H9 (cell line): ENCODE results near the gene MSANTD1. TPM values are rescaled to one million over a fixed set of nuclear protein-coding genes. Genes with fewer than 3 reads are reported as not detected.

ENCODE experiments used
- DNase-seq: peaks from one replicate; pipeline ENCODE4 v3.0.0-alpha.2; 2017
- H2AFZ ChIP-seq: one replicate; pipeline ENCODE4 v1.6.1; 2013; ENCODE audit warnings: mild to moderate bottlenecking, low read length, control low read depth, moderate library complexity
- H2AK5ac ChIP-seq: 2 replicates; pipeline ENCODE4 v1.6.1; 2013; ENCODE audit warnings: low read length, control low read depth, mixed read lengths; ENCODE audit not compliant: insufficient read length
- H2BK120ac ChIP-seq: one replicate; pipeline ENCODE4 v1.6.1; 2013; ENCODE audit warnings: low read depth, mild to moderate bottlenecking, low read length, control low read depth, inconsistent platforms; ENCODE audit not compliant: poor library complexity, severe bottlenecking
- H2BK12ac ChIP-seq: 2 replicates; pipeline ENCODE4 v1.6.1; 2013; ENCODE audit warnings: low read length, control low read depth, mixed read lengths, low read depth; ENCODE audit not compliant: insufficient read length
- H2BK15ac ChIP-seq: 2 replicates; pipeline ENCODE4 v1.6.1; 2013; ENCODE audit warnings: low read depth, low read length, control low read depth
- H2BK20ac ChIP-seq: one replicate; pipeline ENCODE4 v1.6.1; 2013; ENCODE audit warnings: low read depth, mild to moderate bottlenecking, low read length, control low read depth, inconsistent platforms; ENCODE audit not compliant: poor library complexity, severe bottlenecking
- H2BK5ac ChIP-seq: 2 replicates; pipeline ENCODE4 v1.6.1; 2013; ENCODE audit warnings: low read length, control low read depth, mixed read lengths; ENCODE audit not compliant: insufficient read length
- H3K14ac ChIP-seq: 2 replicates; pipeline ENCODE4 v1.6.1; 2013; ENCODE audit warnings: low read length, control low read depth; ENCODE audit not compliant: insufficient read depth
- H3K18ac ChIP-seq: 2 replicates; pipeline ENCODE4 v1.6.1; 2013; ENCODE audit warnings: low read depth, mild to moderate bottlenecking, mixed read lengths, low read length, control low read depth; ENCODE audit not compliant: insufficient read length
- H3K23ac ChIP-seq: 2 replicates; pipeline ENCODE4 v1.6.1; 2013; ENCODE audit warnings: low read length, control low read depth, mixed read lengths, low read depth; ENCODE audit not compliant: insufficient read length
- H3K23me2 ChIP-seq: 2 replicates; pipeline ENCODE4 v1.6.1; 2013; ENCODE audit warnings: low read depth, mild to moderate bottlenecking, mixed read lengths, low read length, control low read depth; ENCODE audit not compliant: insufficient read length, poor library complexity, severe bottlenecking
- H3K27ac ChIP-seq: 2 replicates; pipeline ENCODE4 v1.5.1; 2013; ENCODE audit warnings: low read length, control low read depth, mixed read lengths, low read depth; ENCODE audit not compliant: insufficient read length
- H3K27me3 ChIP-seq: 2 replicates; pipeline ENCODE4 v1.6.1; 2013; ENCODE audit warnings: low read length, control low read depth, inconsistent platforms; ENCODE audit not compliant: insufficient read depth
- H3K4ac ChIP-seq: 2 replicates; pipeline ENCODE4 v1.6.1; 2013; ENCODE audit warnings: low read depth, mild to moderate bottlenecking, control low read depth, inconsistent platforms, low read length, moderate library complexity
- H3K4me1 ChIP-seq: 2 replicates; pipeline ENCODE4 v1.6.1; 2013; ENCODE audit warnings: low read length, control low read depth, inconsistent platforms; ENCODE audit not compliant: insufficient read depth
- H3K4me2 ChIP-seq: 2 replicates; pipeline ENCODE4 v1.6.1; 2013; ENCODE audit warnings: low read length, control low read depth, mixed read lengths; ENCODE audit not compliant: insufficient read length, insufficient read depth
- H3K56ac ChIP-seq: 2 replicates; pipeline ENCODE4 v1.6.1; 2013; ENCODE audit warnings: low read depth, mild to moderate bottlenecking, mixed read lengths, low read length, control low read depth; ENCODE audit not compliant: insufficient read length
- H3K79me1 ChIP-seq: 2 replicates; pipeline ENCODE4 v1.6.1; 2013; ENCODE audit warnings: low read depth, mild to moderate bottlenecking, moderate library complexity, low read length, control low read depth, inconsistent platforms; ENCODE audit not compliant: insufficient read depth, poor library complexity, severe bottlenecking
- H3K79me2 ChIP-seq: 2 replicates; pipeline ENCODE4 v1.6.1; 2013; ENCODE audit warnings: low read length, control low read depth, inconsistent platforms; ENCODE audit not compliant: insufficient read depth
- H3K9ac ChIP-seq: 2 replicates; pipeline ENCODE4 v1.6.1; 2013; ENCODE audit warnings: low read length, control low read depth, mixed read lengths; ENCODE audit not compliant: insufficient read length; ENCODE audit errors: extremely low read depth
- H3K9me3 ChIP-seq: one replicate; pipeline ENCODE4 v1.6.1; 2013; ENCODE audit warnings: low read depth, low read length, inconsistent platforms; ENCODE audit not compliant: control insufficient read depth
- H3T11ph ChIP-seq: one replicate; pipeline ENCODE4 v1.6.1; 2013; ENCODE audit warnings: mild to moderate bottlenecking, low read length, control low read depth, inconsistent platforms
- H4K20me1 ChIP-seq: one replicate; pipeline ENCODE4 v1.6.1; 2013; ENCODE audit not compliant: control insufficient read depth, insufficient read length, insufficient read depth
- H4K5ac ChIP-seq: 2 replicates; pipeline ENCODE4 v1.6.1; 2013; ENCODE audit warnings: low read depth, mild to moderate bottlenecking, mixed read lengths, low read length, control low read depth; ENCODE audit not compliant: insufficient read length
- H4K8ac ChIP-seq: replicated peaks from 2 replicates; pipeline ENCODE4 v1.6.1; 2013; ENCODE audit warnings: low read length, control low read depth, mixed read lengths, low read depth; ENCODE audit not compliant: insufficient read length
- H4K91ac ChIP-seq: 2 replicates; pipeline ENCODE4 v1.6.1; 2013; ENCODE audit warnings: low read depth, mild to moderate bottlenecking, moderate library complexity, mixed read lengths, low read length, control low read depth; ENCODE audit not compliant: insufficient read length
- H3K27ac Mint-ChIP-seq, 3 experiments: 2 replicates in 2 of 3; 3 replicates in 1 of 3; pipeline ENCODE4 v1.8.0; 2020 to 2021; ENCODE audit warnings: mixed read lengths in 3 of 3, mild to moderate bottlenecking in 1 of 3, moderate library complexity in 1 of 3
- H3K27me3 Mint-ChIP-seq: 2 replicates; pipeline ENCODE4 v1.8.0; 2021; ENCODE audit warnings: low read depth, mild to moderate bottlenecking, moderate library complexity, mixed read lengths
- H3K36me3 Mint-ChIP-seq, 3 experiments: 2 replicates in 2 of 3; 3 replicates in 1 of 3; pipeline ENCODE4 v1.8.0; 2020 to 2021; ENCODE audit warnings: low read depth in 3 of 3, mixed read lengths in 3 of 3; ENCODE audit not compliant: insufficient read depth in 1 of 3
- H3K4me1 Mint-ChIP-seq, 2 experiments: 2 replicates each; pipeline ENCODE4 v1.8.0; 2020; ENCODE audit warnings: mixed read lengths in 2 of 2
- H3K4me3 Mint-ChIP-seq, 2 experiments: 2 replicates in 1 of 2; 3 replicates in 1 of 2; pipeline ENCODE4 v1.8.0; 2020 to 2021; ENCODE audit warnings: mild to moderate bottlenecking in 2 of 2, mixed read lengths in 2 of 2, moderate library complexity in 1 of 2
- H3K9me3 Mint-ChIP-seq, 2 experiments: 2 replicates in 1 of 2; 3 replicates in 1 of 2; pipeline ENCODE4 v1.8.0; 2020; ENCODE audit warnings: mild to moderate bottlenecking in 2 of 2, mixed read lengths in 2 of 2, moderate library complexity in 1 of 2
- CTCF ChIP-seq: fragments of 200-600 bp; sonication (generic); conservative IDR thresholded peaks from 3 replicates; pipeline ENCODE4 v1.8.0; 2021; ENCODE audit warnings: antibody characterized with exemption, mild to moderate bottlenecking
- WGBS: extraction: QIAGEN DNeasy Blood & Tissue Kit; methylation state at CpG from one replicate; pipeline ENCODE4 v1.1.7; 2013; ENCODE audit warnings: missing lambda C conversion rate, low lambda C conversion rate, mixed read lengths; ENCODE audit not compliant: insufficient read length; ENCODE audit errors: extremely low coverage; 5-methylcytosine and 5-hydroxymethylcytosine counted together
- total RNA-seq: library from RNA; stranded (reverse); gene quantifications from 2 replicates; pipeline ENCODE4 v1.2.1, GENCODE V29; 2021

Gene MSANTD1
- total RNA-seq, 1 experiment from 2014 or later = 0.83 TPM

DNA sequence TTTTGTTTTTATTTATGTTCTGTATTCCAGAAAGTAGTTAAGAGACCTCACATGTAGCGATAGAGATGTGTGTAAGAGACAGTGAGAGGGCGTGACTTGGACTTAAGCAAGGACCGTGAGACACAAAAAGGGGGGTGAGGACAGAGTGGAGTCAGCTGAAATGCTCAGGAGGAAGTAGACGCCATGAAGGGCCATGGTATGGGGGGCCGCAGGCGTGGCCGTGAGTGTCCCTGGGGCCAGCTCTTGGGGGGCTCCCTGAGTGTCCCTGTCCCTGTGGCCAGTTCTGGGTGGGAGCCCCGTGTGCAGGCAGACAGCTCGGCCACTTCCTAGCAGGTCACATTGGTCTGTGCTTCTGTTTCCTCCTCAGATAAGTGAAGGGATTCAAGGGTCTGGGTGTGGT lies 23.0 kb upstream of the MSANTD1 start:
- Histone ChIP-seq H4K5ac (no peak overlapping the region), H3K79me2 (no peaks in the 10 kb centered on the region), H3K4ac (no peak overlapping the region), H3K79me1 (no peaks in the 10 kb centered on the region), H4K8ac (no peak overlapping the region), H3K18ac (no peak overlapping the region), H3K9me3 (no peaks in the 10 kb centered on the region), H3K4me1 (no peaks in the 10 kb centered on the region), H3K27me3 (no peaks in the 10 kb centered on the region), H4K91ac (no peak overlapping the region), H3K56ac (no peak overlapping the region), H3K4me2 (no peak overlapping the region), H2BK15ac (no peak overlapping the region), H2BK20ac (no peak overlapping the region), H4K20me1 (peaks cover 5% of the 10 kb centered on the region), H3K23me2 (no peaks in the 10 kb centered on the region), H3K14ac (no peak overlapping the region), H2AK5ac (no peak overlapping the region), H2BK5ac (no peak overlapping the region), H2AFZ (no peak overlapping the region), H3K27ac (no peak overlapping the region), H3T11ph (no peak overlapping the region), H3K9ac (no peak overlapping the region), H2BK12ac (no peak overlapping the region), H2BK120ac (no peak overlapping the region), H3K23ac (no peak overlapping the region)
- peaks cover 3 to 7% of the 10 kb centered on the region in 2 experiments; a peak in 3 of 5 replicates for H3K9me3 Mint-ChIP-seq
- H3K4me1 Mint-ChIP-seq = no peaks in the 10 kb centered on the region
- no peak for TF ChIP-seq CTCF
- WGBS = no CpG with 5 or more reads among the region's 9 CpGs
- H3K27ac Mint-ChIP-seq = no peak overlapping the region
- H3K27me3 Mint-ChIP-seq = no peaks in the 10 kb centered on the region
- H3K4me3 Mint-ChIP-seq = no peak overlapping the region
- peaks cover 48 to 79% (median 68%) of the 10 kb centered on the region in 3 experiments for H3K36me3 Mint-ChIP-seq
- DNase-seq = no peak
